ENCODE data around the gene CLIC2.

- TF ChIP-seq CTCF (IDR thresholded peaks at IDR 0.05) (no peak), POLR2A (IDR thresholded peaks at IDR 0.05) (no peak)
Measured at GRCh38 chrX:155242300-155242699, 92.1 kb downstream of the CLIC2 start.

All from testis (tissue), 2 donors.